Upper lobe of left lung (tissue), 6 donors: ENCODE data around the gene STH. TPM values are rescaled to one million over a fixed set of nuclear protein-coding genes. Genes with fewer than 3 reads are reported as not detected.

ENCODE experiments used
- ATAC-seq, 2 donors: fragments of 200-7000 bp; cut with Tn5 transposase; one replicate each; pipeline ENCODE4 v1.9.1; 2022; ENCODE audit warnings: mild to moderate bottlenecking in 2 of 2, moderate library complexity in 2 of 2; ENCODE audit not compliant: low FRiP score in 2 of 2
- DNase-seq, 2 donors: peaks; one replicate each; pipeline ENCODE4 v3.0.0-alpha.2; 2019 to 2020
- H3K27ac ChIP-seq, 4 donors: fragments of 200-600 bp; sonication (generic); one replicate each; pipeline ENCODE4 v1.5.1; 2016 to 2019
- H3K27me3 ChIP-seq, 4 donors: fragments of 200-600 bp; sonication (generic); one replicate each; pipeline ENCODE4 v1.5.1; 2017 to 2019
- H3K36me3 ChIP-seq, 4 donors: fragments of 200-600 bp; sonication (generic); one replicate each; pipeline ENCODE4 v1.5.1; 2016 to 2019
- H3K4me1 ChIP-seq, 4 donors: fragments of 200-600 bp; sonication (generic); one replicate each; pipeline ENCODE4 v1.5.1; 2018 to 2019
- H3K4me3 ChIP-seq, 4 donors: fragments of 200-600 bp; sonication (generic); one replicate each; pipeline ENCODE4 v1.5.1; 2017 to 2019; ENCODE audit warnings: mild to moderate bottlenecking in 2 of 4, moderate library complexity in 1 of 4
- H3K9me3 ChIP-seq, 4 donors: fragments of 200-600 bp; sonication (generic); one replicate each; pipeline ENCODE4 v1.5.1; 2018 to 2019
- CTCF ChIP-seq, 6 experiments: fragments of 450-650 bp in 4 of 6; fragments of 200-600 bp in 2 of 6; sonication (generic) in 2 of 6; IDR thresholded peaks; one replicate each; pipeline ENCODE4 v1.5.1; 2016 to 2019; ENCODE audit warnings: antibody characterized with exemption in 6 of 6
- EP300 ChIP-seq, 4 donors: sonication (generic); formaldehyde crosslinking; IDR thresholded peaks; one replicate each; pipeline ENCODE4 v1.5.1; 2017; ENCODE audit warnings: antibody characterized with exemption in 4 of 4, control low read depth in 2 of 4
- POLR2A ChIP-seq, 4 donors: fragments of 450-650 bp; IDR thresholded peaks; one replicate each; pipeline ENCODE4 v1.5.1; 2016 to 2017; ENCODE audit warnings: antibody characterized with exemption in 4 of 4, mild to moderate bottlenecking in 2 of 4
- POLR2AphosphoS5 ChIP-seq, 2 donors: sonication (generic); formaldehyde crosslinking; IDR thresholded peaks; one replicate each; pipeline ENCODE4 v1.5.1; 2017; ENCODE audit warnings: antibody characterized with exemption in 2 of 2
- WGBS, 2 donors: methylation state at CpG; one replicate each; pipeline ENCODE4 v1.1.5; 2017 to 2018; 5-methylcytosine and 5-hydroxymethylcytosine counted together
- total RNA-seq, 6 donors: library from RNA; depleted of rRNA in 4 of 6; stranded (reverse); fragments of >200 nt in 4 of 6; gene quantifications; one replicate each; pipeline versions ENCODE4 v1.1.0 to v1.2.1, GENCODE V29; 2016 to 2021
- donor health status: DM: no; HTN: no; CAD: no; lungs with moderate emphysema.
- donor health status: DM: no; HTN: yes; CAD: no; lungs with severe emphysema.

Gene STH, protein sequence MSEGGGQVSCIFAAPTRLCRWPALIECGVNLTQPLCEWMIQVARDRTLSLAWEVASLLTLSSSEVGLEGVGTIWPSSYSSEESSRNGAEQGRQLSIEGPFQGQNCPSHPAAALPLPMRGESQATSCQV
- total RNA-seq = not detected

DNA sequence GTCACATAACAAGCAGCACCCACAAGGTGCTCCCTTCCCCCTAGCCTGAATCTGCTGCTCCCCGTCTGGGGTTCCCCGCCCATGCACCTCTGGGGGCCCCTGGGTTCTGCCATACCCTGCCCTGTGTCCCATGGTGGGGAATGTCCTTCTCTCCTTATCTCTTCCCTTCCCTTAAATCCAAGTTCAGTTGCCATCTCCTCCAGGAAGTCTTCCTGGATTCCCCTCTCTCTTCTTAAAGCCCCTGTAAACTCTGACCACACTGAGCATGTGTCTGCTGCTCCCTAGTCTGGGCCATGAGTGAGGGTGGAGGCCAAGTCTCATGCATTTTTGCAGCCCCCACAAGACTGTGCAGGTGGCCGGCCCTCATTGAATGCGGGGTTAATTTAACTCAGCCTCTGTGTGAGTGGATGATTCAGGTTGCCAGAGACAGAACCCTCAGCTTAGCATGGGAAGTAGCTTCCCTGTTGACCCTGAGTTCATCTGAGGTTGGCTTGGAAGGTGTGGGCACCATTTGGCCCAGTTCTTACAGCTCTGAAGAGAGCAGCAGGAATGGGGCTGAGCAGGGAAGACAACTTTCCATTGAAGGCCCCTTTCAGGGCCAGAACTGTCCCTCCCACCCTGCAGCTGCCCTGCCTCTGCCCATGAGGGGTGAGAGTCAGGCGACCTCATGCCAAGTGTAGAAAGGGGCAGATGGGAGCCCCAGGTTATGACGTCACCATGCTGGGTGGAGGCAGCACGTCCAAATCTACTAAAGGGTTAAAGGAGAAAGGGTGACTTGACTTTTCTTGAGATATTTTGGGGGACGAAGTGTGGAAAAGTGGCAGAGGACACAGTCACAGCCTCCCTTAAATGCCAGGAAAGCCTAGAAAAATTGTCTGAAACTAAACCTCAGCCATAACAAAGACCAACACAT is at the start of gene STH:
STH (plus strand) TSS at position 264 of the 913 bp plus-strand sequence; CDS start at position 294, 30 bp downstream.
- H3K4me3 ChIP-seq = no peak within 1 kb of the TSS
- H3K9me3 ChIP-seq = no peaks in the 10 kb centered on the region
- 80 to 82% methylated on average over 8 of the region's 8 CpGs for WGBS, 2 donors
- TF ChIP-seq EP300 (IDR thresholded peaks at IDR 0.05) (no peak), POLR2A (IDR thresholded peaks at IDR 0.05) (no peak)
- no peak within 1 kb of the TSS for H3K27ac ChIP-seq
- H3K4me1 ChIP-seq = peaks cover 0 to 3% (median 0%) of the 10 kb centered on the region in 4 donors
- ATAC-seq (no peak), DNase-seq (no peak)
- H3K27me3 ChIP-seq = no peaks in the 10 kb centered on the region
- H3K36me3 ChIP-seq = no peaks in the 10 kb centered on the region

DNA sequence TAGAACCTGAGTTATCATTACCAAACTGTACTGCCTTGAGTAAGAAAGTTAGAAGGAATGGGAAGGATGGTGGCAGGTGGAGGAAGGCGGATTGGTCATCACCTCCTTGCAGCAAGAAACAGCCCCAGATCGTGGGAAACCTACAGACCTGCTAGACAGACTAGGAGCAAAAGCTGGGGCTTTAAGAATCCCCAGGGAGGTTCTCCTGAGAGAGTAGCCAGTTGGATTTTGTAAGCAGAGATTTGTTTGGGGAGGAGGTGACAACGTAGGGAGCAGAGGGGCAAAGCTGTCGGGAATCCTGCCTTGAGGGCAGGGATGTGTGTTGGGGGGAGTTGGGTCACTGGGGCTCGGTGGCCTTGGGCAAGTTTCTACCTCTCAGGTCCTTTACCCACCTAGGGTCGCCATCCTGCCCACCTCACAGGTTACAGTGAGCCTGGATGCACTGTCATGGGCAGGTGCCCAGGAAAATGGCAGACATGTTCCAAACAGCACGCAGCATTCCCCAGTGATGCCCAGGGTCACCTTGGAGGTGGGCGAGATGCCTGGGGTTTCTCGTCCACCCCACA is 49.2 kb upstream of the STH start:
- WGBS, 2 donors = 71 to 81% methylated on average over 6 to 9 of the region's 9 CpGs
- Histone ChIP-seq H3K4me3 (no peak overlapping the region), H3K4me1 (peaks cover 4 to 13% (median 12%) of the 10 kb centered on the region in 4 donors), H3K27me3 (peaks cover 0 to 5% (median 0%) of the 10 kb centered on the region in 4 donors), H3K9me3 (no peaks in the 10 kb centered on the region), H3K36me3 (no peaks in the 10 kb centered on the region), H3K27ac (no peak overlapping the region)
- ATAC-seq (no peak), DNase-seq (no peak)
- TF ChIP-seq EP300 (IDR thresholded peaks at IDR 0.05) (no peak), POLR2AphosphoS5 (IDR thresholded peaks at IDR 0.05) (no peak), CTCF (IDR thresholded peaks at IDR 0.05) (no peak), POLR2A (IDR thresholded peaks at IDR 0.05) (no peak)

DNA sequence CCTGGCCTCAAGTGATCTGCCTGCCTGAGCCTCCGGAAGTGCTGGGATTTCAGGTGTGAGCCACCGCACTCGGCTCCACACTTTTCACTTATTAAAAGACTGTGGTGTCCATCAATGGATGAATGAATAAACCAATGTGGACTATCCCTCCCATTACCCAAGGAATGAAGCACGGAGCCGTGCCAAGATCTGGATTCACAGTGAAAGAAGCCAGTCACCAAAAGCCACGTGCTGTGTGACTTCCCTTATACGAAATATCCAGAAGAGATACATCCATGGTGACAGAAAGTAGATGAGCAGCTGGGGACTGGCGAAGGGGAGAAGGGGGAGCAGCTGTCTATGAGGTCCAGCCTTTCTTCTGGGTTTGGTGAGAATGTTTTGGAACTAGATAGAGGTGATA is 48.2 kb upstream of the STH start:
- H3K27me3 ChIP-seq = peaks cover 0 to 5% (median 0%) of the 10 kb centered on the region in 4 donors
- WGBS, 2 donors = 76 to 83% methylated on average over 8 of the region's 8 CpGs
- H3K4me3 ChIP-seq = no peak overlapping the region
- DNase-seq (no peak), ATAC-seq (no peak)
- H3K9me3 ChIP-seq = no peaks in the 10 kb centered on the region
- TF ChIP-seq CTCF (IDR thresholded peaks at IDR 0.05) = no peak
- no peak for TF ChIP-seq POLR2AphosphoS5 (IDR thresholded peaks at IDR 0.05)
- TF ChIP-seq POLR2A (IDR thresholded peaks at IDR 0.05) = no peak
- no peak for TF ChIP-seq EP300 (IDR thresholded peaks at IDR 0.05)
- H3K4me1 ChIP-seq = peaks cover 4 to 13% (median 12%) of the 10 kb centered on the region in 4 donors
- no peak overlapping the region for H3K27ac ChIP-seq
- no peaks in the 10 kb centered on the region for H3K36me3 ChIP-seq

DNA sequence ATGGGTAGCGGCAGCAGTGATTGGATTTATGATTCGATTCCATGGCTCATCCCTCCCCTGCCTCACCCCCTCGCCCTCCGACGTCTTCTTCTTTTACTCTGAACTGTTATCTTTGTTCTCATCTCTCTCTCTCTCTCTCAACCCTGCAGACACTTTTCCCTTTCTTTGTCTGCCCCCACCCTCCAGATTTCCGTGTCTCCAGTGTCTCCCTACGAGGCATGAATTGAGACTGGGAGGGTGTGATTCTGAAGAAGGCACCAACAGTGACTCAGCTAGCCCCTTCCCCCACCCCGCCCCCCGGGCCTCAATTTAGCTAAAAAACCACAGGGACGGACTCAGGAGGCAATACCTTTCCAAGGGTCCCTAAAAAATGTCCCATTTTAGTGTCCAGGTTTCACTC is 47.6 kb upstream of the STH start:
- no peak overlapping the region for H3K4me3 ChIP-seq
- H3K9me3 ChIP-seq = no peaks in the 10 kb centered on the region
- peaks cover 0 to 5% (median 0%) of the 10 kb centered on the region in 4 donors for H3K27me3 ChIP-seq
- TF ChIP-seq POLR2A (IDR thresholded peaks at IDR 0.05) (no peak), EP300 (IDR thresholded peaks at IDR 0.05) (no peak), CTCF (IDR thresholded peaks at IDR 0.05) (no peak)
- DNase-seq = no peak
- peaks cover 4 to 13% (median 12%) of the 10 kb centered on the region in 4 donors for H3K4me1 ChIP-seq
- H3K36me3 ChIP-seq = no peaks in the 10 kb centered on the region
- no peak for ATAC-seq
- H3K27ac ChIP-seq = no peak overlapping the region
- 50 to 54% methylated on average over 10 of the region's 10 CpGs for WGBS, 2 donors

DNA sequence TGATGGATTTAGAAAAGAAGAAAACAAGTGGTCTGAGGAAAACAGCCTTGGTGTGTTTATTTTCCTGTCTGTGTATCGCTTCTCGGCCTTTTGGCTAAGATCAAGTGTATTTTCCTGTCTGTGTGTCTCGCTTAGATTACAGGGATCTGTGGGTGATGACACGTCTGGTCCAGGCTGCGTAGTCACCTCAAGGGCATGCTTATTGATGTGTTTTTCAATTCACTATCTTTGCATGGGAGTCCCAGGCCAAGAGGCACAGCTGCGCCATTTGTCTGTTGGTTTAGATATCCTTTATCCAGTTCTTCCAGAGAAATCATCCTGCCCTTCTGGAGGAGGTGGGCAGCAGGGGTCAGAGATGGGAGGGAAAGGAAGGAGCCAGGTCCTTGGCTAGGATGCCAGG is 47.1 kb upstream of the STH start:
- no peaks in the 10 kb centered on the region for H3K9me3 ChIP-seq
- no peak overlapping the region for H3K4me3 ChIP-seq
- no peak for DNase-seq
- TF ChIP-seq POLR2A (IDR thresholded peaks at IDR 0.05) = no peak
- no peak for TF ChIP-seq POLR2AphosphoS5 (IDR thresholded peaks at IDR 0.05)
- no peak for TF ChIP-seq EP300 (IDR thresholded peaks at IDR 0.05)
- peaks cover 4 to 13% (median 12%) of the 10 kb centered on the region in 4 donors for H3K4me1 ChIP-seq
- H3K27me3 ChIP-seq = peaks cover 0 to 5% (median 0%) of the 10 kb centered on the region in 4 donors
- no peak for ATAC-seq
- H3K27ac ChIP-seq = no peak overlapping the region
- H3K36me3 ChIP-seq = no peaks in the 10 kb centered on the region
- 53 to 72% methylated on average over 6 of the region's 6 CpGs for WGBS, 2 donors
